ENCODE data around the gene GARIN6. TPM values are rescaled to one million over a fixed set of nuclear protein-coding genes. Genes with fewer than 3 reads are reported as not detected.

Gene GARIN6
- not detected in 2 replicates for total RNA-seq

GRCh38 chr12:99647453-99647852 is at the start of gene GARIN6:
TSS of gene GARIN6 (plus strand) at chr12:99647753. CDS start at chr12:99648175, 422 bp downstream.

